HG03354 (cell line): Measurements from ENCODE around the gene FANCM.
"Not testable (repeated sequence)": the region's sequence is repeated elsewhere in the genome, so short reads cannot be mapped to it uniquely, and the experiment has no call there.

Source experiments
- ATAC-seq: cut with Tn5 transposase; IDR thresholded peaks from one replicate; pipeline ENCODE4 v1.9.1; 2021; ENCODE audit warnings: mild to moderate bottlenecking; ENCODE audit not compliant: unreplicated experiment, poor library complexity, severe bottlenecking

Gene FANCM

GRCh38 chr14:45135156-45135555 lies 574 bp upstream of the FANCM start:
- no peak for ATAC-seq

GRCh38 chr14:45136399-45136798 lies 669 bp downstream of the FANCM start:
- no peak for ATAC-seq

- no peak for ATAC-seq
Observed at GRCh38 chr14:45140661-45141187, 5.0 kb downstream of the FANCM start.

- not testable (repeated sequence) for ATAC-seq
Observed at GRCh38 chr14:45142083-45142482, 6.4 kb downstream of the FANCM start.

- peak; percentile 31 for ATAC-seq
Observed at GRCh38 chr14:45144658-45145057, 8.9 kb downstream of the FANCM start.

GRCh38 chr14:45145214-45145613 lies 9.5 kb downstream of the FANCM start:
- peak; percentile 57 for ATAC-seq

GRCh38 chr14:45149602-45150001 lies 13.9 kb downstream of the FANCM start:
- ATAC-seq: no peak

- no peak for ATAC-seq
Observed at GRCh38 chr14:45150386-45150890, 14.7 kb downstream of the FANCM start.

- peak; percentile 71 for ATAC-seq
Observed at GRCh38 chr14:45156067-45156466, 20.3 kb downstream of the FANCM start.

- no peak for ATAC-seq
Observed at GRCh38 chr14:45169906-45170305, 34.2 kb downstream of the FANCM start.

- ATAC-seq: no peak
Observed at GRCh38 chr14:45177076-45177475, 41.3 kb downstream of the FANCM start.

- ATAC-seq: no peak
Observed at GRCh38 chr14:45181329-45181728, 45.6 kb downstream of the FANCM start.

- ATAC-seq: no peak
Observed at GRCh38 chr14:45181806-45182205, 46.1 kb downstream of the FANCM start.

- no peak for ATAC-seq
Observed at GRCh38 chr14:45185100-45185814, 49.5 kb downstream of the FANCM start.

GRCh38 chr14:45194964-45195363 lies 59.2 kb downstream of the FANCM start:
- ATAC-seq: peak; percentile 54

GRCh38 chr14:45198551-45198950 lies 62.8 kb downstream of the FANCM start:
- no peak for ATAC-seq

- no peak for ATAC-seq
Observed at GRCh38 chr14:45199230-45199629, 63.5 kb downstream of the FANCM start.

GRCh38 chr14:45201905-45202304 lies 66.2 kb downstream of the FANCM start:
- peak; percentile 84 for ATAC-seq

- ATAC-seq: no peak
Observed at GRCh38 chr14:45204241-45204640, 68.5 kb downstream of the FANCM start.

GRCh38 chr14:45210159-45210558 lies 74.4 kb downstream of the FANCM start:
- ATAC-seq: no peak

- ATAC-seq: no peak
Observed at GRCh38 chr14:45211295-45211694, 75.6 kb downstream of the FANCM start.
